HFF-Myc (cell line): ENCODE results near the gene CDKN3.
"Not testable (repeated sequence)": the region's sequence is repeated elsewhere in the genome, so short reads cannot be mapped to it uniquely, and the experiment has no call there.

Experiments used
- DNase-seq: peaks from one replicate; pipeline ENCODE4 v3.0.0-alpha.2; 2011; ENCODE audit warnings: low read depth; ENCODE audit errors: extremely low read depth
- H3K4me3 ChIP-seq: replicated peaks from 2 replicates; pipeline ENCODE4 v1.5.1; 2011; ENCODE audit warnings: low read depth, mild to moderate bottlenecking, control low read depth, low read length
- TF ChIP-seq, protein P1 (sequence below): IDR thresholded peaks from 2 replicates; pipeline ENCODE4 v1.5.1; 2012; ENCODE audit warnings: mild to moderate bottlenecking, low read depth, low read length, control low read depth; ENCODE audit errors: missing control alignments

CDKN3 gene

DNA sequence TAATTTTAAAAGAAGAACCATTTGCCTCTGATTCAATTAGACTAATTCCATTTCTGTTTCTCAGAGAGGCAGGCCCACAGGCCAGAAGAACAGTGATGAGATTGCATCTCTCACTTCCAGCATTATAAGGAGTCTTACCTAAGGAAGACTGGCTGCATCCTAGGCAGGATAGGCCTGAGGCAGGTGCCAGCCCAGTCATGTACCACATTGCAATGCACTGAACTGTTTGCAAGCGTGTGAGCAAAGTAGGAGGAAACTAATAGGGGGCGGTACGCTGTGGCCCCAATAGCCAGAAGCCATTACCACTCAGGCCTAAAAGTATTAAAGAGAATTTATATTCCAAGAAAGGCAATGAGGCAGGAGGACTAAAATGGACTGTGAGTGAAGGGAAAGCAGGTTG is 56.4 kb downstream of the CDKN3 start:
- DNase-seq, result no peak
- TF ChIP-seq, protein P1, sequence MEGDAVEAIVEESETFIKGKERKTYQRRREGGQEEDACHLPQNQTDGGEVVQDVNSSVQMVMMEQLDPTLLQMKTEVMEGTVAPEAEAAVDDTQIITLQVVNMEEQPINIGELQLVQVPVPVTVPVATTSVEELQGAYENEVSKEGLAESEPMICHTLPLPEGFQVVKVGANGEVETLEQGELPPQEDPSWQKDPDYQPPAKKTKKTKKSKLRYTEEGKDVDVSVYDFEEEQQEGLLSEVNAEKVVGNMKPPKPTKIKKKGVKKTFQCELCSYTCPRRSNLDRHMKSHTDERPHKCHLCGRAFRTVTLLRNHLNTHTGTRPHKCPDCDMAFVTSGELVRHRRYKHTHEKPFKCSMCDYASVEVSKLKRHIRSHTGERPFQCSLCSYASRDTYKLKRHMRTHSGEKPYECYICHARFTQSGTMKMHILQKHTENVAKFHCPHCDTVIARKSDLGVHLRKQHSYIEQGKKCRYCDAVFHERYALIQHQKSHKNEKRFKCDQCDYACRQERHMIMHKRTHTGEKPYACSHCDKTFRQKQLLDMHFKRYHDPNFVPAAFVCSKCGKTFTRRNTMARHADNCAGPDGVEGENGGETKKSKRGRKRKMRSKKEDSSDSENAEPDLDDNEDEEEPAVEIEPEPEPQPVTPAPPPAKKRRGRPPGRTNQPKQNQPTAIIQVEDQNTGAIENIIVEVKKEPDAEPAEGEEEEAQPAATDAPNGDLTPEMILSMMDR, result no peak
- H3K4me3 ChIP-seq, result no peak overlapping the region

DNA sequence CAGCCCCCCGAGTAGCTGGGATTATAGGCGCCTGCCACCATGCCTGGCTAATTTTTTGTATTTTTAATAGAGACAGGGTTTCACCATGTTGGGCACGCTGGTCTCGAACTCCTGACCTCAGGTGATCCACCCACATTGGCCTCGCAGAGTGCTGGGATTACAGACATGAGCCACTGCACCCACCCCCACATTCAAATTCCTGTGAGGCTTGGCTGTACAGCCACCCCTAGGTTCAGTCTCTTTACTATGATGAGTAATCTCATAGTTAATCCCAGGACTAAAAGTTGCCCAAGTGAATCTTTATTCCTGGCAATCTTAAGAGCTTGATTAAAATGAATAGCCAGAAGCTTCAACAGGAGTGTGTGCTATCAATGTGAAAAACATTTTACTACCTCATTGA is 57.2 kb downstream of the CDKN3 start:
- DNase-seq, H3K4me3 ChIP-seq: not testable (repeated sequence)

DNA sequence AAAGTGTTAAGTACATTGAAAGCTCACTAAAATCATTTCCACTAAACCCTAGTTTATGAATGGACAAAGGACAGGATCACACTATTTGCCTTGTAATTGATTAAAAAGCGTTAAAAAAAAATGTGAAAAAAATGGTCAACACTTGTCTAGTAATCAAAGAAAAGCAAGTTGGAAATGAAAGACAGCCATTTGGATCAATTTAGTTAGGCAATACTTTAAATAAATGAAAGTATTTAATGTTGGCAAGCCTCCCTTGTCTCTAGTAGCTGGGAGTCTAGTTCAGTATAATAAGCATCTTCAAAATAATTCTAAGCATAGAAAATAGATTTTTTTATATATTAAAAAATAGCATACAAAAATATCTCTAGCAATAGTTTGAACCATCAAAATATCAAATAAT is 58.6 kb downstream of the CDKN3 start:
- no peak for DNase-seq
- TF ChIP-seq, protein P1, result no peak
- H3K4me3 ChIP-seq, result no peak overlapping the region

DNA sequence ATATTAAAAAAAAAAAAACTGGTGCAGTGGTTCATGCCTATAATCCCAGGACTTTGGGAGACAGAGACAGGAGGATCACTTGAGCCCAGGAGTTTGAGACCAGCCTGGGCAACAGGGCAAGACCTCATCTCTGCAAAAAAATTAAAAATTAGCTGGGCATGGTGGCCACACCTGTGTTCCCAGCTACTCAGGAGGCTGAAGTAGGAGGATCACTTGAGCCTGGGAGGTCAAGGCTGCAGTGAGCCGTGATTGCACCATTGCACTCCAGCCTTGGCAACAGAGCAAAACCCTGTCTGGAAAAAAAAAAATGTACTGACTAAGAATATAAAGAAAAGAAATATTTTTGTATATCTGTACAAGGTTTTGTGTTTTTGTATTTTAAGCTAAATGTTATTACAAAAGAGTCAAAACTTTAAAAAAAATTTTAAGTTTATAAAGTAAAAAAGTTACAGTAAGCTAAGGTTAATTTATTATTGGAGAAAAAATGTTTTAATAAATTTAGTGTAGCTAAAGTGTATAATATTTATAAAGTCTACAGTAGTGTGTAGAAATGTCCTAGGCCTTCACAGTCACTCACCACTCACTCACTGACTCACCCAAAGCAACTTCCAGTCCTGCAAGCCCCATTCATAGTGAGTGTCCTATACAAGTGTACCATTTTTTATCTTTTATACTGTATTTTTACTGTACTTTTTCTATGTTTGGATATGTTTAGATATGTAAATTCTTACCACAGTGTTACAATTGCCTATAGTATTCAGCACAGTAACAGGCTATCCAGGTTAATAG is 60.2 kb downstream of the CDKN3 start:
- not testable (repeated sequence) for DNase-seq, H3K4me3 ChIP-seq

DNA sequence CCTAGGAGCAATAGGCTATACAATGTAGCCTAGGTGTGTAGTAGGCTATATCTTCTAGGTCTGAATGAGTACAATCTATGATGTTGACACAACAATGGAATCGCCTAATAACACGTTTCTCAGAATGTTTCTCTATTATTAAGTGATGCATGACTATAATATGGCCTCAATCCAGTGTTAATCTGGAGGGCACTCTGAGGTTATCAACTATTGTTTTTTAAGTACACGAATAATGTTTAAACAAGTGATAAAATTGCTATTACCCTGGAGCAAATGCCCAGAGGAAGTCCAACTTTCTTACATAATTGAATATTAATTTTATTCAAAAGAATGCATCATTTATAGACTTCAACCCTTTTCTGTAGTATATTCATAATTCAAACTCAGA is 60.8 kb downstream of the CDKN3 start:
- no peak overlapping the region for H3K4me3 ChIP-seq
- TF ChIP-seq, protein P1, result no peak
- no peak for DNase-seq

DNA sequence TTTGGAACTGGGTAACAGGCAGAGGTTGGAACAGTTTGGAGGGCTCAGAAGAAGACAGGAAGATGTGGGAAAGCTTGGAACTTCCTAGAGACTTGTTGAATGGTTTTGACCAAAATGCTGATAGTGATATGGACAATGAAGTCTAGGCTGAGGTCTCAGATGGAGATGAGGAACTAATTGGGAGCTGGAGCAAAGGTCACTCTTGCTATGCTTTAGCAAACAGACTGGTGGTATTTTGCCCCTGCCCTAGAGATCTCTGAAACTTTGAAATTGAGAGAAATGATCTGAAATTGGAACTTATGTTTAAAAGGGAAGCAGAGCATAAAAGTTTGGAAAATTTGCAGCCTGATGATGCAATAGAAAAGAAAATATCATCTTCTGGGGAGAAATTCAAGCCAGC is 61.7 kb downstream of the CDKN3 start:
- not testable (repeated sequence) for H3K4me3 ChIP-seq, DNase-seq

DNA sequence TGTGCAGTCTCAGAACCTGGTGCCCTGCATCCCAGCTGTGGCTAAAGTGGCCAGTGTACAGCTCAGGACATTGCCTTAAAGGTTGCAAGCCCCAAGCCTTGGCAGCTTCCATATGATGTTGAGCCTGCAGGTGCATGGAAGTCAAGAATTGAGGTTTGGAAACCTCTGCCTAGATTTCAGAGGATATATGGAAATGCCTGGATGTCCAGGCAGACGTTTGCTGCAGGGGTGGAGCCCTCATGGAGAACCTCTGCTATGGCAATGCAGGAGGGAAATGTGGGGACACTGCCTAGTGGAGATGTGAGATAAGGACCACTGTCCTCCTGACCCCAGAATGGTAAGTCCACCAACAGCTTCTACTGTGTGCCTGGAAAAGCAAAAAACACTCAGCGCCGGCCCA is 62.3 kb downstream of the CDKN3 start:
- TF ChIP-seq, protein P1, result no peak
- H3K4me3 ChIP-seq, result no peak overlapping the region
- DNase-seq, result no peak

DNA sequence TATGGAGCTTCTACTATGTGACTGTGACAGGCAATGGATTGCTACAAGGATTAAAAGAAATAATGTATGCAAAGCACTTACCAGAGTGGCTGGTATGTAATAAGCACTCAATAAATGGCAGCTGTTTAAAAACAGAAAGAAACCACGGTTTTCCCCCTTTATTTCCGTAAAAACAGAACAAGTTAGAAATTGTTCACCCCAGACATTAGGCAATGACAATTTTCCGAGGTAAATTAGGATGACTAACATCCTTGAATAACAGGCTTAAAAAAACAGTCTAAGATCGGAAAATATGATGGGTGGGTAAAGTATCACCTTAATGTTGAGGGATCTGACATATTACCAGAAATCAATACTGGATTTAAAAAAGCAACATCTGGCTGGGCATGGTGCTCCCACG is 65.2 kb downstream of the CDKN3 start:
- DNase-seq, result no peak
- H3K4me3 ChIP-seq, result no peak overlapping the region
- TF ChIP-seq, protein P1, result no peak
